ENCODE measurements around the gene PCDHGA11.
"Not testable (repeated sequence)": the region's sequence is repeated elsewhere in the genome, so short reads cannot be mapped to it uniquely, and the experiment has no call there.

Gene PCDHGA11

GRCh38 chr5:141407790-141408505, 12.9 kb upstream of the PCDHGA11 start, which contains the start of gene PCDHGB6:
Gene PCDHGB6 (plus strand): TSS chr5:141408021. CDS start chr5:141408203, 182 bp downstream.
- not testable (repeated sequence) for TF ChIP-seq FOXP2 (optimal IDR thresholded peaks at IDR 0.05; ENCODE audit: borderline replicate concordance, extremely low read depth, extremely low read length, insufficient read depth); TAF1 (IDR thresholded peaks at IDR 0.05; ENCODE audit: borderline replicate concordance, insufficient read depth, low read length); SIN3A (IDR thresholded peaks at IDR 0.05; ENCODE audit: borderline replicate concordance, insufficient read depth, low read length)

- TF ChIP-seq SIN3A (IDR thresholded peaks at IDR 0.05; ENCODE audit: borderline replicate concordance, insufficient read depth, low read length) (no peak), FOXP2 (optimal IDR thresholded peaks at IDR 0.05; ENCODE audit: borderline replicate concordance, extremely low read depth, extremely low read length, insufficient read depth) (no peak), REST (IDR thresholded peaks at IDR 0.05; ENCODE audit: insufficient read depth in 1 of 2, low read depth in 2 of 2, low read length in 2 of 2) (no peak), TAF1 (IDR thresholded peaks at IDR 0.05; ENCODE audit: borderline replicate concordance, insufficient read depth, low read length) (no peak), POLR2AphosphoS5 (IDR thresholded peaks at IDR 0.05; ENCODE audit: low read depth, low read length) (no peak)
Observed at GRCh38 chr5:141409598-141410306, 11.1 kb upstream of the PCDHGA11 start.

- no peak for TF ChIP-seq SIN3A (IDR thresholded peaks at IDR 0.05; ENCODE audit: borderline replicate concordance, insufficient read depth, low read length)
- no peak for TF ChIP-seq FOXP2 (optimal IDR thresholded peaks at IDR 0.05; ENCODE audit: borderline replicate concordance, extremely low read depth, extremely low read length, insufficient read depth)
- TF ChIP-seq REST (IDR thresholded peaks at IDR 0.05; ENCODE audit: insufficient read depth in 1 of 2, low read depth in 2 of 2, low read length in 2 of 2): no peak
- TF ChIP-seq POLR2AphosphoS5 (IDR thresholded peaks at IDR 0.05; ENCODE audit: low read depth, low read length): no peak
- no peak for TF ChIP-seq TAF1 (IDR thresholded peaks at IDR 0.05; ENCODE audit: borderline replicate concordance, insufficient read depth, low read length)
Observed at GRCh38 chr5:141411575-141411974, 9.3 kb upstream of the PCDHGA11 start.

- TF ChIP-seq SIN3A (IDR thresholded peaks at IDR 0.05; ENCODE audit: borderline replicate concordance, insufficient read depth, low read length): no peak
- TF ChIP-seq FOXP2 (optimal IDR thresholded peaks at IDR 0.05; ENCODE audit: borderline replicate concordance, extremely low read depth, extremely low read length, insufficient read depth): no peak
- no peak for TF ChIP-seq POLR2AphosphoS5 (IDR thresholded peaks at IDR 0.05; ENCODE audit: low read depth, low read length)
- TF ChIP-seq TAF1 (IDR thresholded peaks at IDR 0.05; ENCODE audit: borderline replicate concordance, insufficient read depth, low read length): no peak
- TF ChIP-seq REST (IDR thresholded peaks at IDR 0.05; ENCODE audit: insufficient read depth in 1 of 2, low read depth in 2 of 2, low read length in 2 of 2): no peak
Observed at GRCh38 chr5:141412854-141413539, 7.9 kb upstream of the PCDHGA11 start, which contains the start of gene PCDHGA10. Gene PCDHGA10 (plus strand): TSS chr5:141412987. CDS start chr5:141413176, 189 bp downstream.

GRCh38 chr5:141413540-141414069, 7.2 kb upstream of the PCDHGA11 start:
- no peak for TF ChIP-seq SIN3A (IDR thresholded peaks at IDR 0.05; ENCODE audit: borderline replicate concordance, insufficient read depth, low read length)
- TF ChIP-seq FOXP2 (optimal IDR thresholded peaks at IDR 0.05; ENCODE audit: borderline replicate concordance, extremely low read depth, extremely low read length, insufficient read depth): no peak

Measured in PFSK-1 (cell line).